Breast epithelium (tissue), 3 donors: ENCODE data around the gene MCM3.

Experiments used
- CTCF ChIP-seq, 3 donors: fragments of 450-650 bp; IDR thresholded peaks; one replicate each; pipeline ENCODE4 v1.5.1; 2016 to 2017; ENCODE audit warnings: antibody characterized with exemption in 3 of 3, mild to moderate bottlenecking in 3 of 3, moderate library complexity in 3 of 3
- POLR2A ChIP-seq: fragments of 450-650 bp; IDR thresholded peaks from one replicate; pipeline ENCODE4 v1.6.1; 2016; ENCODE audit warnings: antibody characterized with exemption, mild to moderate bottlenecking, moderate library complexity

GRCh38 chr6:52230685-52231084, 53.9 kb downstream of the MCM3 start:
- TF ChIP-seq POLR2A: no peak
- TF ChIP-seq CTCF (IDR thresholded peaks at IDR 0.05): no peak
